Liver (tissue), 3 donors: ENCODE measurements around the gene JAML.

Experiments
- CTCF ChIP-seq: fragments of 150-350 bp; IDR thresholded peaks from 2 replicates; pipeline ENCODE4 v1.5.1; 2017; ENCODE audit warnings: improper control_type of control experiment, low read depth, low read length; ENCODE audit not compliant: missing input control
- RAD21 ChIP-seq, 2 donors: IDR thresholded peaks; 2 replicates each; pipeline ENCODE4 v1.6.1; 2016; ENCODE audit warnings: antibody characterized with exemption in 2 of 2, mild to moderate bottlenecking in 2 of 2
- SP1 ChIP-seq: IDR thresholded peaks from 2 replicates; pipeline ENCODE4 v1.6.1; 2018; ENCODE audit warnings: antibody characterized with exemption, mild to moderate bottlenecking
- YY1 ChIP-seq: IDR thresholded peaks from 2 replicates; pipeline ENCODE4 v1.6.1; 2016; ENCODE audit warnings: antibody characterized with exemption, mild to moderate bottlenecking
- TF ChIP-seq, protein P1 (sequence below): IDR thresholded peaks from 2 replicates; pipeline ENCODE4 v1.6.1; 2016; ENCODE audit warnings: antibody characterized with exemption, mild to moderate bottlenecking
- donor health status: healthy.
- donor health status: healthy.

DNA sequence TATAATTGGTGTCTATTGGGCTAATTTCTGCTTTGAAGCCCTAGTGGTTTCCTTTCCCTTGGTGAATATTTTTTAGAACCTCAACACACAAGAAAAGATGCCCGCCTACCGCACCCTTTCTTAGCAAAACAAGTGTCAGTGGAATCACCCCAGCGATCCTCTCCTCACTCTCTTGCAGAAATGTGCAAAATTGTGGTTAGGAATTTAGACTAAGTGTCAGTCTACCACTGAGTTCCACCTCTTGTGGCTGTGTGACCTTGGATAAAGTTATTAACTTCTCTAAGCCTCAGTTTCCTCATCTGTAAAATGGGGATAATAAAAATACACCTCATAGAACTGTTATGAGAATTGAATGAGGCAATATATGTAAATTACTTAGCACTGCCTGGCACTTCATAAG, 5.3 kb upstream of the JAML start:
- TF ChIP-seq YY1 (no peak), RAD21 (IDR thresholded peaks at IDR 0.05) (no peak), CTCF (no peak), SP1 (no peak)
- TF ChIP-seq, protein P1, sequence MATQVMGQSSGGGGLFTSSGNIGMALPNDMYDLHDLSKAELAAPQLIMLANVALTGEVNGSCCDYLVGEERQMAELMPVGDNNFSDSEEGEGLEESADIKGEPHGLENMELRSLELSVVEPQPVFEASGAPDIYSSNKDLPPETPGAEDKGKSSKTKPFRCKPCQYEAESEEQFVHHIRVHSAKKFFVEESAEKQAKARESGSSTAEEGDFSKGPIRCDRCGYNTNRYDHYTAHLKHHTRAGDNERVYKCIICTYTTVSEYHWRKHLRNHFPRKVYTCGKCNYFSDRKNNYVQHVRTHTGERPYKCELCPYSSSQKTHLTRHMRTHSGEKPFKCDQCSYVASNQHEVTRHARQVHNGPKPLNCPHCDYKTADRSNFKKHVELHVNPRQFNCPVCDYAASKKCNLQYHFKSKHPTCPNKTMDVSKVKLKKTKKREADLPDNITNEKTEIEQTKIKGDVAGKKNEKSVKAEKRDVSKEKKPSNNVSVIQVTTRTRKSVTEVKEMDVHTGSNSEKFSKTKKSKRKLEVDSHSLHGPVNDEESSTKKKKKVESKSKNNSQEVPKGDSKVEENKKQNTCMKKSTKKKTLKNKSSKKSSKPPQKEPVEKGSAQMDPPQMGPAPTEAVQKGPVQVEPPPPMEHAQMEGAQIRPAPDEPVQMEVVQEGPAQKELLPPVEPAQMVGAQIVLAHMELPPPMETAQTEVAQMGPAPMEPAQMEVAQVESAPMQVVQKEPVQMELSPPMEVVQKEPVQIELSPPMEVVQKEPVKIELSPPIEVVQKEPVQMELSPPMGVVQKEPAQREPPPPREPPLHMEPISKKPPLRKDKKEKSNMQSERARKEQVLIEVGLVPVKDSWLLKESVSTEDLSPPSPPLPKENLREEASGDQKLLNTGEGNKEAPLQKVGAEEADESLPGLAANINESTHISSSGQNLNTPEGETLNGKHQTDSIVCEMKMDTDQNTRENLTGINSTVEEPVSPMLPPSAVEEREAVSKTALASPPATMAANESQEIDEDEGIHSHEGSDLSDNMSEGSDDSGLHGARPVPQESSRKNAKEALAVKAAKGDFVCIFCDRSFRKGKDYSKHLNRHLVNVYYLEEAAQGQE: no peak
